C4-2B (cell line): ENCODE measurements around the gene FXYD1.

Source experiments
- H3K27ac ChIP-seq: fragments of 450-650 bp; 2 replicates; pipeline ENCODE4 v1.5.1; 2017
- CTCF ChIP-seq: fragments of 450-650 bp; conservative IDR thresholded peaks from 2 replicates; pipeline ENCODE4 v1.5.1; 2017; ENCODE audit warnings: mild to moderate bottlenecking
- ZFX ChIP-seq: fragments of 450-650 bp; IDR thresholded peaks from 2 replicates; pipeline ENCODE4 v1.6.1; 2017

Gene FXYD1

GRCh38 chr19:35110974-35111373 is 27.6 kb upstream of the FXYD1 start:
- H3K27ac ChIP-seq = no peak overlapping the region
- no peak for TF ChIP-seq CTCF
- TF ChIP-seq ZFX = no peak

GRCh38 chr19:35112995-35113688 is 25.5 kb upstream of the FXYD1 start:
- H3K27ac ChIP-seq = no peak overlapping the region
- no peak for TF ChIP-seq CTCF
- no peak for TF ChIP-seq ZFX

DNA sequence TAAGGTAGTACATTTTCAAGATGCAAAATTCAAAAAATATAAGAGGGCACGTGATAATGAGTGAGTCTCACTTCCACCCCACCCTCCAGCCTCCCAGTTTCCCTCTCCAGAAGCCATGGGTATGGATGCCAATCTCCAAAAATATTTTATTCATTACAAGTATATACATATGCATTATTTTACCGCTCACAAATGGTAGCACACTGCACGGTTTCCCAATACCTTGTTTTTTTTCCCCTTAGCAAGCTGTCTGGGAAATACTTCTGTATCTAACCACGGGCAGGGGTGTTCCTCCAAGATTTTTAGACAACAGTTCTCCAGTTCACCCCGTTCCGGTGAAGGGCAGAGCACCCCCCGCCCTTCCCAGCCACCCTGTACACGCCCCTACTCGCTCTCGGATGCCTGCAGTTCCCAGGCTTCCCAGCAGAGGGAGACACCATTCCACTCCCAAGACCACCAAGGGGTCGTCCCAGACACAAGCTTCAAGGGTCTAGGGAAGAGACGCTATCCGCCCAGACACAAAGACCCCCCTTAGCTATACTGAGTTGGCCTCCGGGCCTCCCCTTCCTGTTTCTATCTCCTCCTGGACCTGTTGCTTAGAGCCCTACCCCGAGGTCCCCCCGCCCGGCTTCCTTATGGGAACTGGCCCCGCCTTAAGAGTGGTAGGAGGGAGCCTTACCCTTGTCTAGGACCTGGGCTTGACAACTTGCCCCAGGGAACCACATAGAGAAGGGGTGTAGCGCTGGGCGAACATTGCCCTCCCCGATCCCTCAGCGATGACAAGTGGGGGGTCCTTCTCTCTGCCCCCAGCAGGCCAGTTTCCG is 24.1 kb upstream of the FXYD1 start:
- H3K27ac ChIP-seq = no peak overlapping the region; the same call in 1 of the 2 replicates
- TF ChIP-seq ZFX (no peak), CTCF (peak; percentile 96)

DNA sequence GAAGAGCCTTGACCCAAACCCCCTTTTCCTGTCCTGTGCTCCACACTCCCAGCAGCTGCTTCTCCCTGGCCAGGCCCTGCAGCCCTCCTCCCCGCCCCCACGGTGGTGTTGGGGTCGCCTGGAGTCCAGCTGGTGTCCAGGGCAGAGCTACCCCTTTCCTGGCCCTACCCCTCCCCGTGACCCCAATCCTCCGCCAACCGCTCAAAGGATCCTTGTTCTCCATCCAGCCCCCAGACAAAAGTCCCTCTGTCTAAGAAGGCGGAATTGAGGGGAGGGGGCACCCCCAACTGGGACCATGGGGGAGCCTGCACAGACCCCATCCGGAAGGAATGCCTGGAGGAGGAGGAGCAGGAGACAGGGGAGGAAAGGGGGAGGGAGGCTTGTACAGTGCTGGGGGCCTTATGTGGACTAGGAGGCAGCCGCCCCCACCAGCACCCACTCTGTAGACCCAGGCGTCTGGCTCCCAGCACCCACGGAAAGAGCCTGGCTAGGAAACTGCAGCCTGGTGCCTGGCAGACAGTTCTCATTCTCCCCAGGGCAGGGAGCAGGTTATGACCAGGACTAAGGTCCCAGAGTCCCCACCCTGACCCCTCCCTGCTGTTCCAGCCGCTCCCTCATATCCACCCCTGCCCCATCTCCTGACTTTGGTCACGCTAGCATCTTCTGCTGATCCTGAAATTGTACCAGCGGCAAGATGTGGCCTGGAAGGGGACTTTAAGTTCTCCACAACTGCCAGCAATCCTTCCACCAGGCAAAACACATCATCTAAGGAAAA is 23.3 kb upstream of the FXYD1 start, which contains the start of gene FXYD3:
Gene FXYD3 (plus strand): TSS at position 647 of the 775 bp plus-strand sequence. CDS start 3,554 bp downstream, outside the sequence.
- peak within 1 kb of the TSS; percentile 43 for H3K27ac ChIP-seq

GRCh38 chr19:35116072-35116801 is 22.4 kb upstream of the FXYD1 start:
- peak overlapping the region; percentile 43 for H3K27ac ChIP-seq
- TF ChIP-seq ZFX (no peak), CTCF (no peak)

More for the DNA sequence above, 23.3 kb upstream of the FXYD1 start, which contains the start of gene FXYD3:
- TF ChIP-seq ZFX (no peak), CTCF (no peak)

DNA sequence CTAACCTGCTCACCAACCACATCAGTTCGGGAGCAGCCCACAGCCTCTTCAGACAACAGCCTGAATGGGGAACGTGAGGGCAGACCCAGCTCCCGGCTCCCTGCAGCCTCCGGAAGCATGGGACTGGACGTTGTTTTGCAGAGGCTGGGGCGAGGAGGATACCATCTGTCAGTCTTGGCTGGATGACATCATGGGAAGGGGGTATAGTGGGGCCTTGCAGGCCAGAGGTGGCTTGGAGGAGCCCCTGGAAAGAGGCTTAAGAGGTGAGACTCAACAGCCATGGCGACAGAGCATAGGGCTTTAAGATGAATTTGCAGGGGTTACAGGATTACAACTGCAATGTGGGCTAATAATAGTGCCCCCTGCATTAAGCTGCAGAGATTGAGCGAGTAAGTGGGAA is 21.5 kb upstream of the FXYD1 start:
- TF ChIP-seq CTCF (no peak), ZFX (no peak)
- peak overlapping the region; percentile 43; the same call in 1 of the 2 replicates for H3K27ac ChIP-seq
